Gastrocnemius medialis (tissue), 4 donors: Measurements from ENCODE around the gene CARD14. TPM values are rescaled to one million over a fixed set of nuclear protein-coding genes. Genes with fewer than 3 reads are reported as not detected.

ENCODE experiments used
- ATAC-seq, 2 donors: fragments of 150-250 bp; one replicate each; pipeline ENCODE4 v1.9.1; 2016
- DNase-seq, 2 donors: peaks; one replicate each; pipeline ENCODE4 v3.0.0-alpha.2; 2019
- H3K27ac ChIP-seq, 4 donors: fragments of 200-600 bp; sonication (generic); 1 replicate in 1 of 4; 2 replicates in 3 of 4; pipeline ENCODE4 v1.5.1; 2016 to 2018; ENCODE audit warnings: mild to moderate bottlenecking in 2 of 4, moderate library complexity in 1 of 4
- H3K27me3 ChIP-seq, 3 donors: fragments of 200-600 bp; sonication (generic) in 2 of 3; 1 replicate in 1 of 3; 2 replicates in 2 of 3; pipeline versions ENCODE4 v1.5.1 to v1.6.0; 2016 to 2019; ENCODE audit warnings: mild to moderate bottlenecking in 1 of 3, moderate library complexity in 1 of 3
- H3K36me3 ChIP-seq, 2 donors: fragments of 200-600 bp; sonication (generic) in 1 of 2; one replicate each; pipeline ENCODE4 v1.5.1; 2017 to 2018
- H3K4me1 ChIP-seq, 2 donors: fragments of 200-600 bp; sonication (generic) in 1 of 2; one replicate each; pipeline ENCODE4 v1.5.1; 2016 to 2017; ENCODE audit warnings: mild to moderate bottlenecking in 2 of 2
- H3K4me3 ChIP-seq, 4 donors: fragments of 200-600 bp; sonication (generic) in 3 of 4; 1 replicate in 1 of 4; 2 replicates in 3 of 4; pipeline ENCODE4 v1.5.1; 2016 to 2019; ENCODE audit warnings: mild to moderate bottlenecking in 2 of 4
- H3K9me3 ChIP-seq, 3 donors: fragments of 200-600 bp; sonication (generic) in 2 of 3; 1 replicate in 1 of 3; 2 replicates in 2 of 3; pipeline ENCODE4 v1.5.1; 2016 to 2019
- CTCF ChIP-seq, 5 experiments: fragments of 450-650 bp in 3 of 5; fragments of 200-600 bp in 2 of 5; sonication (generic) in 2 of 5; IDR thresholded peaks in 4 of 5; conservative IDR thresholded peaks in 1 of 5; 1 replicate in 4 of 5; 2 replicates in 1 of 5; pipeline ENCODE4 v1.5.1; 2016 to 2019; ENCODE audit warnings: antibody characterized with exemption in 5 of 5, mild to moderate bottlenecking in 3 of 5, moderate library complexity in 3 of 5
- POLR2A ChIP-seq, 2 donors: fragments of 450-650 bp; IDR thresholded peaks; one replicate each; pipeline ENCODE4 v1.6.1; 2017; ENCODE audit warnings: antibody characterized with exemption in 2 of 2, mild to moderate bottlenecking in 2 of 2, moderate library complexity in 2 of 2
- in situ Hi-C, 4 donors: fragments of 200-750 bp; cut with MboI; loops; one replicate each; pipeline versions ENCODE4 v1.15.0 to v1.8.0; 2017; ENCODE audit warnings: low sequenced_read_pairs in 4 of 4
- intact Hi-C: fragments of 100-400 bp; cut with DNase I; formaldehyde crosslinking; loops from one replicate; pipeline ENCODE4 v1.15.1; 2023; ENCODE audit warnings: low total_unique reads
- total RNA-seq, 4 donors: library from RNA; depleted of rRNA; stranded (reverse); fragments of >200 nt; gene quantifications; one replicate each; pipeline versions ENCODE4 v1.1.0 to v1.2.3, GENCODE V29; 2016

Gene CARD14
- total RNA-seq, 4 donors from 2014 or later, result not detected

- no peaks in the 10 kb centered on the region for H3K9me3 ChIP-seq
- peaks cover 0 to 6% of the 10 kb centered on the region in 2 donors for H3K36me3 ChIP-seq
- H3K27me3 ChIP-seq, result no peaks in the 10 kb centered on the region
- intact Hi-C loops, result no loop called here
- peaks cover 12 to 20% of the 10 kb centered on the region in 2 donors for H3K4me1 ChIP-seq
- in situ Hi-C loops, result no loop called here
- no peak for ATAC-seq
- TF ChIP-seq CTCF (IDR thresholded peaks at IDR 0.05 in 4 of 5, conservative IDR thresholded peaks at IDR 0.05 in 1 of 5) (no peak), POLR2A (IDR thresholded peaks at IDR 0.05) (no peak)
- no peak overlapping the region for H3K27ac ChIP-seq
- no peak overlapping the region for H3K4me3 ChIP-seq
- no peak for DNase-seq
Observed at GRCh38 chr17:80224683-80225082, 54.9 kb downstream of the CARD14 start.

DNA sequence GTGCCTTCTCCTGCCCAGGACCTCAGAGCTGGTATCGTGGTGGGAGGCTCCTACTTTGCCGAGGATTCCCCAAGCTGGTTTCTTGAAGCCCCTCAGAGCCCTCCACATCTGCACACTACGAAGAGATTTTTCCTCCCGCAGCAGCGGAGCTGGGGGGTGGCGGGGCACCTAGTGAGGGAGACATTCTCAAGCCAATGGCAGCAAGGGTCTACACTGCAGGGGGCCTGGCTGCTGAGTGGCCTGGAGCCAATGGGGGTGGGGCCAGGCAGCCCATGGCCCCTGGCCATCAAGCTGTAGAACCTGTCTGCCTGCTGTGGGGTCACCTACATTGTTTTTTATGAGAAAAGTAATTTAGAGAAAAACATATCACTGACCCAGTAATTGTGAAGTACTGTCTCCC, 55.4 kb downstream of the CARD14 start:
- Histone ChIP-seq H3K4me3 (no peak overlapping the region), H3K9me3 (no peaks in the 10 kb centered on the region), H3K27ac (no peak overlapping the region), H3K27me3 (no peaks in the 10 kb centered on the region), H3K36me3 (peaks cover 0 to 6% of the 10 kb centered on the region in 2 donors), H3K4me1 (peaks cover 12 to 20% of the 10 kb centered on the region in 2 donors)
- in situ Hi-C loops (no loop called here), intact Hi-C loops (no loop called here)
- no peak for ATAC-seq
- TF ChIP-seq POLR2A (IDR thresholded peaks at IDR 0.05) (no peak), CTCF (IDR thresholded peaks at IDR 0.05 in 4 of 5, conservative IDR thresholded peaks at IDR 0.05 in 1 of 5) (no peak)
- no peak for DNase-seq

DNA sequence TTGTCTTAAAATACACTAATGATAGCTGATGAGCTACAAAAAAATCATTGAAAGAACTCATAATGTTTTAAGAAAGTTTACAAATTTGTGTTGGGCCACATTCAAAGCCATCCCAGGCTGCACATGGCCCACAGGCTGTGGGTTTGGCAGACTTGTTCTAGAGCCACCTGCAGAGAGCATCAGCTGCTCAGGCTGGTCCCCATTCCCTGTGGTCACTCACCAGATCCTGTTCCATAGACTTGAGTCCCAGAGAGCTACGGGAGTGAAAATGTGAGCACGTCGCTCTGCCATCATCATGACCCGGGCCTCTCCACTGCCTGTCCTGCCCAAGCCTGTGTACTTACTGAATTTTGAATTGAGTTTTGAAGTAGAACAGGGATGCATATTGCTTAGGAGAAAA, 57.3 kb downstream of the CARD14 start:
- DNase-seq, result no peak
- ATAC-seq, result no peak
- TF ChIP-seq CTCF (IDR thresholded peaks at IDR 0.05 in 4 of 5, conservative IDR thresholded peaks at IDR 0.05 in 1 of 5), result no peak
- TF ChIP-seq POLR2A (IDR thresholded peaks at IDR 0.05), result no peak
- peaks cover 0 to 15% of the 10 kb centered on the region in 2 donors for H3K36me3 ChIP-seq
- H3K4me1 ChIP-seq, result peaks cover 7 to 13% of the 10 kb centered on the region in 2 donors
- H3K4me3 ChIP-seq, result no peak overlapping the region
- no peak overlapping the region for H3K27ac ChIP-seq
- no peaks in the 10 kb centered on the region for H3K27me3 ChIP-seq
- intact Hi-C loops, result no loop called here
- in situ Hi-C loops, result no loop called here
- H3K9me3 ChIP-seq, result peaks cover 0 to 7% (median 0%) of the 10 kb centered on the region in 3 donors

DNA sequence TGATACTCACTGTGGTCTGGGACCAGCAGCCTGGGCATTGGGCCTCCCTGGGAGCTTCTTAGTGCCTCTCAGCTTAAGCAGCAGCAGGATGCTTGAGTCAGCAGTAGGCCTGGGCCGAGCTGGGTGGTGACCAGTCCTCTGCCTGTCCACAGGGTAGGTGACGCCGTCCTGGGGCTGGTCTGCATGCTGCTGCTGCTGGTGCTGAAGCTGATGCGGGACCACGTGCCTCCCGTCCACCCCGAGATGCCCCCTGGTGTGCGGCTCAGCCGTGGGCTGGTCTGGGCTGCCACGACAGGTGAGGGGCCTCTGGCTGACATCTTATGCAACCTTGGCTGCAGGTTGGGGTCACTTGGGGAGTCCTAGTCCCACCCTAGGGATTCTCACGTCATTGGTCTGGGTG, 57.8 kb downstream of the CARD14 start:
- intact Hi-C loops, result no loop called here
- DNase-seq, result no peak
- no peak overlapping the region for H3K27ac ChIP-seq
- H3K9me3 ChIP-seq, result peaks cover 0 to 11% (median 0%) of the 10 kb centered on the region in 3 donors
- in situ Hi-C loops, result no loop called here
- H3K27me3 ChIP-seq, result no peaks in the 10 kb centered on the region
- no peak for ATAC-seq
- no peak for TF ChIP-seq CTCF (IDR thresholded peaks at IDR 0.05 in 4 of 5, conservative IDR thresholded peaks at IDR 0.05 in 1 of 5)
- no peak overlapping the region for H3K4me3 ChIP-seq
- H3K4me1 ChIP-seq, result peaks cover 7 to 13% of the 10 kb centered on the region in 2 donors
- H3K36me3 ChIP-seq, result peaks cover 0 to 20% of the 10 kb centered on the region in 2 donors

- H3K36me3 ChIP-seq, result peaks cover 0 to 27% of the 10 kb centered on the region in 2 donors
- in situ Hi-C loops, result no loop called here
Observed at GRCh38 chr17:80228477-80228876, 58.6 kb downstream of the CARD14 start.

More at GRCh38 chr17:80228477-80228876, 58.6 kb downstream of the CARD14 start:
- H3K27me3 ChIP-seq, result no peaks in the 10 kb centered on the region
- no peak overlapping the region for H3K27ac ChIP-seq
- H3K9me3 ChIP-seq, result peaks cover 0 to 19% (median 0%) of the 10 kb centered on the region in 3 donors
- peaks cover 5 to 12% of the 10 kb centered on the region in 2 donors for H3K4me1 ChIP-seq
- intact Hi-C loops, result no loop called here
- TF ChIP-seq CTCF (IDR thresholded peaks at IDR 0.05 in 4 of 5, conservative IDR thresholded peaks at IDR 0.05 in 1 of 5) (no peak), POLR2A (IDR thresholded peaks at IDR 0.05) (no peak)
- no peak overlapping the region for H3K4me3 ChIP-seq
- no peak for DNase-seq
- ATAC-seq, result no peak
